Esophagus squamous epithelium (tissue), 4 donors: Measurements from ENCODE around the gene SERGEF.

ENCODE experiments used
- POLR2A ChIP-seq, 4 donors: fragments of 450-650 bp; IDR thresholded peaks; one replicate each; pipeline ENCODE4 v1.6.1; 2017; ENCODE audit warnings: antibody characterized with exemption in 4 of 4, mild to moderate bottlenecking in 4 of 4, moderate library complexity in 3 of 4
- TF ChIP-seq, protein P1 (sequence below), 6 experiments: fragments of 450-650 bp in 4 of 6; fragments of 200-600 bp in 2 of 6; sonication (generic) in 2 of 6; IDR thresholded peaks; one replicate each; pipeline ENCODE4 v1.5.1; 2016 to 2019; ENCODE audit warnings: antibody characterized with exemption in 6 of 6, mild to moderate bottlenecking in 4 of 6, moderate library complexity in 4 of 6

DNA sequence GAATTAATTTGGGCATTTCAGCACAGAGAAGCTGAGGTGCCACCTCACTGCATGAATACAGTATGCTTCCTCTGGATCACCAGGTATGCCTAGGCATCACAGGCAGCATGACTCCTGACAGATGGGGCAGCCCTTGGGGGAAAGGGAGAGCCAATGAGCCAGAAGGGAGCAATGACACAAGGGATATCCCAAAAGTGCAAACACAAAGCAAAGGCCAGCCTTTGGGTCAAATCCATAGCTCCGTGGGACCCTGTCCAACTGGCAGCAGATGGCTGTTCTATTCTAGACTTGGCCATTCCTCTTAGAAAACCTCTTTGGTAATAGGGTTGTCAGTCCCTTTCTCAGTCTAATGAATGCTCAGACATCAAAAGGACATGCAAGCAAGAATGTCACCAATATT is 73.3 kb downstream of the SERGEF start:
- TF ChIP-seq, protein P1, sequence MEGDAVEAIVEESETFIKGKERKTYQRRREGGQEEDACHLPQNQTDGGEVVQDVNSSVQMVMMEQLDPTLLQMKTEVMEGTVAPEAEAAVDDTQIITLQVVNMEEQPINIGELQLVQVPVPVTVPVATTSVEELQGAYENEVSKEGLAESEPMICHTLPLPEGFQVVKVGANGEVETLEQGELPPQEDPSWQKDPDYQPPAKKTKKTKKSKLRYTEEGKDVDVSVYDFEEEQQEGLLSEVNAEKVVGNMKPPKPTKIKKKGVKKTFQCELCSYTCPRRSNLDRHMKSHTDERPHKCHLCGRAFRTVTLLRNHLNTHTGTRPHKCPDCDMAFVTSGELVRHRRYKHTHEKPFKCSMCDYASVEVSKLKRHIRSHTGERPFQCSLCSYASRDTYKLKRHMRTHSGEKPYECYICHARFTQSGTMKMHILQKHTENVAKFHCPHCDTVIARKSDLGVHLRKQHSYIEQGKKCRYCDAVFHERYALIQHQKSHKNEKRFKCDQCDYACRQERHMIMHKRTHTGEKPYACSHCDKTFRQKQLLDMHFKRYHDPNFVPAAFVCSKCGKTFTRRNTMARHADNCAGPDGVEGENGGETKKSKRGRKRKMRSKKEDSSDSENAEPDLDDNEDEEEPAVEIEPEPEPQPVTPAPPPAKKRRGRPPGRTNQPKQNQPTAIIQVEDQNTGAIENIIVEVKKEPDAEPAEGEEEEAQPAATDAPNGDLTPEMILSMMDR (IDR thresholded peaks at IDR 0.05): no peak
- no peak for TF ChIP-seq POLR2A (IDR thresholded peaks at IDR 0.05)
